Measurements from ENCODE around the gene NTM. TPM values are rescaled to one million over a fixed set of nuclear protein-coding genes. Genes with fewer than 3 reads are reported as not detected.

Gene NTM
- total RNA-seq, 2 donors from 2014 or later = 1.7 to 3.6 TPM

- H3K9ac ChIP-seq (ENCODE audit: extremely low read depth, low read length, poor library complexity, severe bottlenecking) = no peak overlapping the region
- no peak overlapping the region for H3K27ac Mint-ChIP-seq
- no peaks in the 10 kb centered on the region for H3K36me3 ChIP-seq (ENCODE audit: control insufficient read depth, insufficient read depth, low read length)
- H3K4me3 ChIP-seq (ENCODE audit: low read length) = no peak overlapping the region
- H3K9me3 ChIP-seq (ENCODE audit: control insufficient read depth, low read length) = no peaks in the 10 kb centered on the region
- 90 to 96% methylated on average over 1 to 5 of the region's 5 CpGs for WGBS, 2 experiments (ENCODE audit: insufficient coverage in 1 of 2, insufficient read length in 1 of 2)
- peaks cover 5% of the 10 kb centered on the region for H3K9me3 Mint-ChIP-seq
- H3K27me3 Mint-ChIP-seq (ENCODE audit: insufficient read depth) = no peaks in the 10 kb centered on the region
- peaks cover 19% of the 10 kb centered on the region for H3K4me1 Mint-ChIP-seq
- H3K4me1 ChIP-seq (ENCODE audit: control insufficient read depth, insufficient read depth, low read length) = peaks cover 3% of the 10 kb centered on the region
- no peak overlapping the region for H3K4me3 Mint-ChIP-seq
- DNase-seq = peak; percentile 20
- no peaks in the 10 kb centered on the region for H3K27me3 ChIP-seq (ENCODE audit: control insufficient read depth, insufficient read depth, low read length, poor library complexity, severe bottlenecking)
- no peak overlapping the region for H3K27ac ChIP-seq (ENCODE audit: low read depth, low read length)
- H3K36me3 Mint-ChIP-seq (ENCODE audit: low read depth) = peaks cover 2% of the 10 kb centered on the region
- TF ChIP-seq CTCF (conservative IDR thresholded peaks at IDR 0.05) = peak; percentile 18
These were observed 259.6 kb downstream of the NTM start for GRCh38 chr11:131629925-131630540.

- TF ChIP-seq CTCF (conservative IDR thresholded peaks at IDR 0.05) = no peak
- Histone ChIP-seq H3K27me3 (ENCODE audit: control insufficient read depth, insufficient read depth, low read length, poor library complexity, severe bottlenecking) (no peaks in the 10 kb centered on the region), H3K9me3 (ENCODE audit: control insufficient read depth, low read length) (no peaks in the 10 kb centered on the region), H3K36me3 (ENCODE audit: control insufficient read depth, insufficient read depth, low read length) (no peaks in the 10 kb centered on the region), H3K4me3 (ENCODE audit: low read length) (no peak overlapping the region), H3K27ac (ENCODE audit: low read depth, low read length) (no peak overlapping the region), H3K4me1 (ENCODE audit: control insufficient read depth, insufficient read depth, low read length) (peaks cover 4% of the 10 kb centered on the region), H3K9ac (ENCODE audit: extremely low read depth, low read length, poor library complexity, severe bottlenecking) (no peak overlapping the region)
- 86 to 100% methylated on average over 1 to 2 of the region's 2 CpGs for WGBS, 2 experiments (ENCODE audit: insufficient coverage in 1 of 2, insufficient read length in 1 of 2)
- peaks cover 5% of the 10 kb centered on the region for H3K9me3 Mint-ChIP-seq
- H3K4me1 Mint-ChIP-seq = peaks cover 21% of the 10 kb centered on the region
- no peak overlapping the region for H3K4me3 Mint-ChIP-seq
- peaks cover 2% of the 10 kb centered on the region for H3K36me3 Mint-ChIP-seq (ENCODE audit: low read depth)
- H3K27ac Mint-ChIP-seq = no peak overlapping the region
- H3K27me3 Mint-ChIP-seq (ENCODE audit: insufficient read depth) = no peaks in the 10 kb centered on the region
- DNase-seq = peak; percentile 6
These were observed 262.6 kb downstream of the NTM start for GRCh38 chr11:131632971-131633370.

GRCh38 chr11:131633921-131634715 lies 263.7 kb downstream of the NTM start:
- Mint-ChIP-seq H3K27ac (no peak overlapping the region), H3K9me3 (peaks cover 5% of the 10 kb centered on the region), H3K36me3 (ENCODE audit: low read depth) (peaks cover 2% of the 10 kb centered on the region), H3K4me3 (no peak overlapping the region), H3K4me1 (peaks cover 21% of the 10 kb centered on the region), H3K27me3 (ENCODE audit: insufficient read depth) (no peaks in the 10 kb centered on the region)
- 81 to 88% methylated on average over 7 to 8 of the region's 8 CpGs for WGBS, 2 experiments (ENCODE audit: insufficient coverage in 1 of 2, insufficient read length in 1 of 2)
- no peaks in the 10 kb centered on the region for H3K9me3 ChIP-seq (ENCODE audit: control insufficient read depth, low read length)
- peak; percentile 13 for DNase-seq
- H3K4me3 ChIP-seq (ENCODE audit: low read length) = no peak overlapping the region
- TF ChIP-seq CTCF (conservative IDR thresholded peaks at IDR 0.05) = no peak
- H3K27me3 ChIP-seq (ENCODE audit: control insufficient read depth, insufficient read depth, low read length, poor library complexity, severe bottlenecking) = no peaks in the 10 kb centered on the region
- H3K4me1 ChIP-seq (ENCODE audit: control insufficient read depth, insufficient read depth, low read length) = peaks cover 4% of the 10 kb centered on the region
- no peaks in the 10 kb centered on the region for H3K36me3 ChIP-seq (ENCODE audit: control insufficient read depth, insufficient read depth, low read length)
- no peak overlapping the region for H3K27ac ChIP-seq (ENCODE audit: low read depth, low read length)
- no peak overlapping the region for H3K9ac ChIP-seq (ENCODE audit: extremely low read depth, low read length, poor library complexity, severe bottlenecking)
